ENCODE data around the gene FARP2. TPM values are rescaled to one million over a fixed set of nuclear protein-coding genes. Genes with fewer than 3 reads are reported as not detected.

Gene FARP2
- total and polyA plus RNA-seq, 2 of the 4 experiments (the other 2 are of a cell fraction): 17.1 to 30.8 TPM

DNA sequence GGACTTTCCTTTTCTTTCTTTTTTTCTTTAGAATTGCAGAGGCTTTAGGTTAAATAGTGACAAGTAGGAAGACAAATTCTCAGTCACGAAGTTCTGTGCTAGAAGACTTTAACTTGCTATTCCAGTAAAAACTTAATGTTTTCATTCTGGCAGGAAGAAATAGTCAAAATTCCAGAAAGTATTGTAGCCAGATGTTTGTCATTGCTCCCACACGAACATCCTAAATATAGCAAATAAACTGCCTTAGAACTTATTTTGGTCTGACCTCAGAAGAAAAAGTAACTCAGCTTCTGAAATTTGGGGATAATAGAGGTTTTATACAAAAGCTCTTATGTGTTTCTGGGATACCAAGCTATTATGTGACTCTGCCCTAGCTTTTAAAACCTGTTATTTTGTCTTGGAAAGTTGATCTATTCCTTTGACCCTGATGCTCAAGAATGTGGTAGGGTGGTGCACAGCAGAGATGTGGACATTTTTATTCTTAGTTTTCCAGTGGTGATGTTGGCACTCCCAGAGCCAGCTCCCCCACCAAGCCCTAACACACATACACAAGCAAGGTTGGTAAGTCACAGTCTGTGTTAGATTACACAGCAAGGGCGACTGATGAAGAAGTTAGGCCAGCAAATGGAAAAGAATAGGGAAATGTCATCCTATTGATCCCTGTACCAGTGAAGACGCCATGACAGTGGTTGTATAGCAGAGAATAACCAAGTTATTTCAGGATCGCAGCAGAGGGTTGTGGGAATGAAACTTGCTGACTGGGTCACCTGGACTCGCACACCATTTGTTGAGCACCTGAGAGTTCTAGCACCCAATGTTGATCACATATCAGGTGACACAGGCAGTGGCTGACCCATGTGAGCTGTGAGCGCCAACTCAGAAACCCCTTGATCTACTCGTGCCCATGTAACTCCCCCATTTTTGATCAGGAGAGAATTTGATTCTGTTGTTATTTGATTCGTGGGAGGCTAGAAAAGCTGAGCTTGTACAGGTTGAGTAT is 23.7 kb downstream of the FARP2 start (continued):
- no peak for TF ChIP-seq RFX5 (IDR thresholded peaks at IDR 0.05; ENCODE audit: low read depth, low read length)
- no peak for TF ChIP-seq MAZ (IDR thresholded peaks at IDR 0.05; ENCODE audit: borderline replicate concordance, low read depth, low read length)
- TF ChIP-seq CEBPB (IDR thresholded peaks at IDR 0.05; ENCODE audit: low read depth, low read length): no peak

GRCh38 chr2:241381872-241382271 is 25.8 kb downstream of the FARP2 start:
- Histone ChIP-seq H3K9ac (ENCODE audit: low read depth, low read length) (no peak overlapping the region), H2AK5ac (ENCODE audit: low read depth, low read length) (no peak overlapping the region), H3K23ac (ENCODE audit: low read depth, low read length) (no peak overlapping the region), H3K79me1 (ENCODE audit: low read depth in 1 of 2, low read length in 2 of 2) (peaks cover 31 to 64% of the 10 kb centered on the region in 2 experiments), H3K4me1 (ENCODE audit: control insufficient read depth, insufficient read depth, low read length) (peaks cover 19% of the 10 kb centered on the region), H4K8ac (ENCODE audit: low read depth in 2 of 2, low read length in 2 of 2) (no peak overlapping the region), H2BK15ac (ENCODE audit: low read depth, low read length) (no peak overlapping the region), H2AFZ (replicated peaks; ENCODE audit: low read length, poor library complexity) (no peak overlapping the region), H2AK9ac (replicated peaks; ENCODE audit: low read depth, low read length, poor library complexity) (no peak overlapping the region), H3K4ac (ENCODE audit: low read depth, low read length) (no peak overlapping the region), H3K56ac (ENCODE audit: extremely low read depth, insufficient read depth, low read length) (no peak overlapping the region), H3K36me3 (ENCODE audit: control insufficient read depth, insufficient read depth, low read length) (peaks cover 4% of the 10 kb centered on the region; the same call in 1 of the 2 replicates), H2BK20ac (ENCODE audit: low read depth, low read length) (no peak overlapping the region), H3K18ac (ENCODE audit: low read depth, low read length) (no peak overlapping the region), H3K4me2 (ENCODE audit: low read depth, low read length) (no peak overlapping the region), H4K91ac (ENCODE audit: insufficient read depth, low read depth, low read length) (no peak overlapping the region), H3K14ac (replicated peaks; ENCODE audit: low read depth, low read length) (no peak overlapping the region), H4K20me1 (ENCODE audit: insufficient read depth, low read length) (peaks cover 18% of the 10 kb centered on the region; the same call in 1 of the 2 replicates), H2BK120ac (ENCODE audit: low read depth, low read length) (no peak overlapping the region), H3K9me3 (ENCODE audit: control insufficient read depth, insufficient read depth, low read length) (no peaks in the 10 kb centered on the region), H4K5ac (ENCODE audit: low read depth, low read length) (no peak overlapping the region), H3K27ac (ENCODE audit: insufficient read depth, low read length) (no peak overlapping the region), H3K9me1 (ENCODE audit: insufficient read depth, low read length) (peaks cover 23% of the 10 kb centered on the region), H2BK5ac (ENCODE audit: low read depth, low read length, poor library complexity, severe bottlenecking) (no peak overlapping the region), H3K27me3 (ENCODE audit: control insufficient read depth, insufficient read depth, low read length) (no peaks in the 10 kb centered on the region), H3K4me3 (ENCODE audit: insufficient read depth, low read depth, low read length) (no peak overlapping the region)
- POLR2A ChIA-PET (ENCODE audit: unreplicated experiment): no interaction called here
- intact Hi-C loops (cut with micrococcal nuclease) (no loop called here), dilution Hi-C loops (cut with HindIII; ENCODE audit: low sequenced_read_pairs, unreplicated experiment) (no loop called here), in situ Hi-C loops (cut with MboI; ENCODE audit: low sequenced_read_pairs) (no loop called here)
- DNase-seq (no peak), ATAC-seq (ENCODE audit: low read depth) (no peak)
- CTCF ChIA-PET: no interaction called here
- WGBS, 2 experiments (ENCODE audit: extremely low coverage in 2 of 2, insufficient read length in 1 of 2): 90% methylated on average over 2 of the region's 4 CpGs; no CpG with 5 or more reads in 1 of the 2 experiments
- BruUV-seq (replicated peaks): no TSS peak
- TF ChIP-seq MXI1 (IDR thresholded peaks at IDR 0.05; ENCODE audit: borderline replicate concordance, low read depth, low read length): no peak
- TF ChIP-seq CHD1 (IDR thresholded peaks at IDR 0.05; ENCODE audit: low read depth, low read length): no peak
- no peak for TF ChIP-seq CTCF (conservative IDR thresholded peaks at IDR 0.05; ENCODE audit: low read depth, low read length)
- TF ChIP-seq MAZ (IDR thresholded peaks at IDR 0.05; ENCODE audit: borderline replicate concordance, low read depth, low read length): no peak
- TF ChIP-seq POLR2A (IDR thresholded peaks at IDR 0.05; ENCODE audit: low read depth, low read length): no peak
- TF ChIP-seq, protein P1, sequence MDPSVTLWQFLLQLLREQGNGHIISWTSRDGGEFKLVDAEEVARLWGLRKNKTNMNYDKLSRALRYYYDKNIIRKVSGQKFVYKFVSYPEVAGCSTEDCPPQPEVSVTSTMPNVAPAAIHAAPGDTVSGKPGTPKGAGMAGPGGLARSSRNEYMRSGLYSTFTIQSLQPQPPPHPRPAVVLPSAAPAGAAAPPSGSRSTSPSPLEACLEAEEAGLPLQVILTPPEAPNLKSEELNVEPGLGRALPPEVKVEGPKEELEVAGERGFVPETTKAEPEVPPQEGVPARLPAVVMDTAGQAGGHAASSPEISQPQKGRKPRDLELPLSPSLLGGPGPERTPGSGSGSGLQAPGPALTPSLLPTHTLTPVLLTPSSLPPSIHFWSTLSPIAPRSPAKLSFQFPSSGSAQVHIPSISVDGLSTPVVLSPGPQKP (IDR thresholded peaks at IDR 0.05; ENCODE audit: borderline replicate concordance, low read depth, low read length): no peak
- TF ChIP-seq MAFK (IDR thresholded peaks at IDR 0.05; ENCODE audit: low read depth, low read length): no peak
- TF ChIP-seq RCOR1 (IDR thresholded peaks at IDR 0.05; ENCODE audit: insufficient replicate concordance, low read length): no peak
- TF ChIP-seq, protein P2, sequence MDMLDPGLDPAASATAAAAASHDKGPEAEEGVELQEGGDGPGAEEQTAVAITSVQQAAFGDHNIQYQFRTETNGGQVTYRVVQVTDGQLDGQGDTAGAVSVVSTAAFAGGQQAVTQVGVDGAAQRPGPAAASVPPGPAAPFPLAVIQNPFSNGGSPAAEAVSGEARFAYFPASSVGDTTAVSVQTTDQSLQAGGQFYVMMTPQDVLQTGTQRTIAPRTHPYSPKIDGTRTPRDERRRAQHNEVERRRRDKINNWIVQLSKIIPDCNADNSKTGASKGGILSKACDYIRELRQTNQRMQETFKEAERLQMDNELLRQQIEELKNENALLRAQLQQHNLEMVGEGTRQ (IDR thresholded peaks at IDR 0.05; ENCODE audit: low read depth, low read length): no peak

Data from IMR-90 (cell line).